ENCODE results near the gene LPP.

The LPP gene

GRCh38 chr3:188848947-188849346, 695.0 kb downstream of the LPP start:
- Histone ChIP-seq H3K27ac (ENCODE audit: low read length) (no peak overlapping the region), H2AFZ (ENCODE audit: low read length) (no peak overlapping the region), H4K20me1 (ENCODE audit: insufficient read depth, low read length) (no peaks in the 10 kb centered on the region), H3K79me2 (ENCODE audit: low read length) (no peaks in the 10 kb centered on the region), H3K4me3 (ENCODE audit: low read length) (no peak overlapping the region), H3F3A (ENCODE audit: insufficient read depth, low read length) (no peaks in the 10 kb centered on the region), H3K9me2 (replicated peaks; ENCODE audit: insufficient read depth, low read length) (no peaks in the 10 kb centered on the region), H3K9ac (ENCODE audit: low read length) (no peak overlapping the region), H3K9me3 (replicated peaks; ENCODE audit: insufficient read depth, low read length) (no peaks in the 10 kb centered on the region), H3K36me3 (replicated peaks; ENCODE audit: insufficient read depth, low read length) (no peaks in the 10 kb centered on the region), H3K4me1 (ENCODE audit: low read length) (no peaks in the 10 kb centered on the region), H3K27me3 (replicated peaks; ENCODE audit: insufficient read depth, low read length) (no peaks in the 10 kb centered on the region), H3K4me2 (ENCODE audit: low read depth, low read length) (no peak overlapping the region)
- no peak for TF ChIP-seq CTCF (IDR thresholded peaks at IDR 0.05; ENCODE audit: low read length)
- TF ChIP-seq EZH2phosphoT487 (IDR thresholded peaks at IDR 0.05; ENCODE audit: low read length), result no peak
- no peak for TF ChIP-seq EZH2 (optimal IDR thresholded peaks at IDR 0.05; ENCODE audit: low read depth, low read length)
- no peak for DNase-seq

- Histone ChIP-seq H3F3A (ENCODE audit: insufficient read depth, low read length) (no peaks in the 10 kb centered on the region), H3K9me3 (replicated peaks; ENCODE audit: insufficient read depth, low read length) (no peaks in the 10 kb centered on the region), H3K4me2 (ENCODE audit: low read depth, low read length) (no peak overlapping the region), H3K9ac (ENCODE audit: low read length) (no peak overlapping the region), H3K27me3 (replicated peaks; ENCODE audit: insufficient read depth, low read length) (no peaks in the 10 kb centered on the region), H3K79me2 (ENCODE audit: low read length) (no peaks in the 10 kb centered on the region), H3K4me3 (ENCODE audit: low read length) (no peak overlapping the region), H3K27ac (ENCODE audit: low read length) (no peak overlapping the region), H4K20me1 (ENCODE audit: insufficient read depth, low read length) (no peaks in the 10 kb centered on the region), H3K4me1 (ENCODE audit: low read length) (no peaks in the 10 kb centered on the region), H3K9me2 (replicated peaks; ENCODE audit: insufficient read depth, low read length) (no peaks in the 10 kb centered on the region), H3K36me3 (replicated peaks; ENCODE audit: insufficient read depth, low read length) (no peaks in the 10 kb centered on the region), H2AFZ (ENCODE audit: low read length) (no peak overlapping the region)
- TF ChIP-seq CTCF (IDR thresholded peaks at IDR 0.05; ENCODE audit: low read length) (no peak), EZH2phosphoT487 (IDR thresholded peaks at IDR 0.05; ENCODE audit: low read length) (no peak), EZH2 (optimal IDR thresholded peaks at IDR 0.05; ENCODE audit: low read depth, low read length) (no peak)
- no peak for DNase-seq
Measured at GRCh38 chr3:188853856-188854771, 700.2 kb downstream of the LPP start.

- H3K27ac ChIP-seq (ENCODE audit: low read length), result no peak overlapping the region
- no peaks in the 10 kb centered on the region for H3K4me1 ChIP-seq (ENCODE audit: low read length)
- no peak overlapping the region for H3K9ac ChIP-seq (ENCODE audit: low read length)
- no peaks in the 10 kb centered on the region for H4K20me1 ChIP-seq (ENCODE audit: insufficient read depth, low read length)
- no peak overlapping the region for H3K4me2 ChIP-seq (ENCODE audit: low read depth, low read length)
- H3F3A ChIP-seq (ENCODE audit: insufficient read depth, low read length), result no peaks in the 10 kb centered on the region
- no peak for DNase-seq
- H3K27me3 ChIP-seq (replicated peaks; ENCODE audit: insufficient read depth, low read length), result no peaks in the 10 kb centered on the region
- no peak overlapping the region for H3K4me3 ChIP-seq (ENCODE audit: low read length)
- no peak overlapping the region for H2AFZ ChIP-seq (ENCODE audit: low read length)
- H3K79me2 ChIP-seq (ENCODE audit: low read length), result no peaks in the 10 kb centered on the region
- H3K9me2 ChIP-seq (replicated peaks; ENCODE audit: insufficient read depth, low read length), result no peaks in the 10 kb centered on the region
- no peaks in the 10 kb centered on the region for H3K9me3 ChIP-seq (replicated peaks; ENCODE audit: insufficient read depth, low read length)
- TF ChIP-seq EZH2 (optimal IDR thresholded peaks at IDR 0.05; ENCODE audit: low read depth, low read length) (no peak), EZH2phosphoT487 (IDR thresholded peaks at IDR 0.05; ENCODE audit: low read length) (no peak), CTCF (IDR thresholded peaks at IDR 0.05; ENCODE audit: low read length) (no peak)
- H3K36me3 ChIP-seq (replicated peaks; ENCODE audit: insufficient read depth, low read length), result no peaks in the 10 kb centered on the region
Measured at GRCh38 chr3:188854772-188855149, 700.8 kb downstream of the LPP start.

Data from MM.1S (cell line).